GM18873 (cell line): Measurements from ENCODE around the gene GADL1.
A peak's percentile ranks its signal among the peaks of the same experiment; 100 is the strongest.

Experiments
- ATAC-seq: cut with Tn5 transposase; IDR thresholded peaks from one replicate; pipeline ENCODE4 v1.9.1; 2021; ENCODE audit warnings: mild to moderate bottlenecking, moderate library complexity, moderate number of reproducible peaks; ENCODE audit not compliant: unreplicated experiment, low FRiP score

Gene GADL1

GRCh38 chr3:30764891-30765290 is 129.6 kb downstream of the GADL1 start:
- no peak for ATAC-seq

DNA sequence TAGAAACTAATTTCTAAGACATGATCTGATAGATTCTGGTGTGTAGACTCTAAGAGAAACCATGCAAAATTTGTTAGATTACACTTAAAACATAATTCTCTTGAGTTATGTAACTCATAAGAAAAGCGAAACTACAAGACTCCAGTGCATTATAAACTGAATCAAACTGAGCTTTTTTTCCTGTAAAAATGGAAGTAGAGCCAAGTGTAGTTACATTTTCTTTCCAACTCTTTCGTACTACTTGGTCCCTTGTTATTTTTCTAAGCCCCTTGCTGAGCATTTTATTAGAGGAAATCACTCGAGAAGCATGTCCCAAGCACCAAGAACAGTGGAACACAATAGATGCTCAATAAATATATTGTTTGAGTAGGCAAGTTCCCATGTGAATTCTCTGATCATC is 130.2 kb downstream of the GADL1 start:
- ATAC-seq = no peak

GRCh38 chr3:30761374-30761773 is 133.1 kb downstream of the GADL1 start:
- ATAC-seq = no peak

- no peak for ATAC-seq
Observed at GRCh38 chr3:30760737-30761136, 133.7 kb downstream of the GADL1 start.

GRCh38 chr3:30760040-30760695 is 134.3 kb downstream of the GADL1 start:
- no peak for ATAC-seq

DNA sequence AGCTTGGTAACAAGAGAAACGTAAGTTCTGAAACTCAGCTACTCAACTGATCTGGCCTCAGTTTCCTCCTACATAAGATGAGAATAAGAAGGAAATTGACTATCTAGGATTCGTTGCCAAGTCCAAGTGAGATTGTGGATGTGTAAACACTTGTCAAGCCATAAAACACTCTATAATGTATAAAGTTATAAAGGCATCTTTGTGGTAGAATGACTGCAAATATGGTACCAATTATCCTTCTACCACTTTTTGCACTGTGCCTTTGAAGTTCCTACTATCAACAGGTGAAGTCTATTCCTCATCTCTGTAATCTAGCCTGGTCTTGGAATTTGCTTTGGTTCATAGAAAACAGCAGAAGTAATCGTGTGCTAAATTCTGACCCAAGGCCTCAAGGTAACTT is 138.2 kb downstream of the GADL1 start:
- ATAC-seq = no peak

DNA sequence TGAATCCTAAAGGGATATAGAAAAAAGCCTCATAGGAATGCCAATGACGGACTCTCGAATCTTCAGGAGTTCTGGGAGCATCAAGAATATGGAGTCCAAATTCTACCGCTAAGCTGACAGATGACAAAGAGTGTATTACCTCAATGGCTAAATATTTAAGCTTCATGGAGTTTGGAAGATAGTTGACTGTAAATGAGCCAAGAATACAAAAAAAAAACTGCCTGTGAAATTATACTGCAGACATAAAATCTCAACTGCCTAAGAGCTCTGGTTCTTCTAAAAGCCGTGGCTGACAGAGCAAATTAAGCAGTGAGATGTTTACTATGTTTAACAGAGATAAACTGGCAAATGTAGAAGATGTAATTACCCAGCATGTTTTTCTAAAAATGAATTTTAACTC is 140.0 kb downstream of the GADL1 start:
- no peak for ATAC-seq

GRCh38 chr3:30753766-30754165 is 140.7 kb downstream of the GADL1 start:
- no peak for ATAC-seq

- no peak for ATAC-seq
Observed at GRCh38 chr3:30752970-30753369, 141.5 kb downstream of the GADL1 start.

DNA sequence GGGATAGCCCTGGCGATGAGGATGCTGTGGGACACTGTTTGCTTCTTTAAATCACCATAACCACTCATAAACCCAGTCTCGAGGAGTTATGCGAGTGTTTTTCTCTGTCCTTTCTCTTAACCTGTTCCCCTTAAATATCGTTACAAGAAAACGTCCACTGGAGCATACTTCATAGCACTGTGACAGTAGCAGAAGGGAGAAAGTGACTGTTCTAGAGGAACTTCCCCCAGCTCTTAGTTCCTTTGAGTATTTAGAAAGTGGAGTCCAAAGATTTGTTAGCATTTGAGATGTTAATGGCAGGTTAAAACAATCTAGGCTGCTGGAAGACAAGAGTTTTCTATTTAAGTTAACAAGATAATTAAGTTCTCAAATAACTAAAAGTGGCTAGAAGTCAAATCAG is 142.0 kb downstream of the GADL1 start:
- no peak for ATAC-seq

DNA sequence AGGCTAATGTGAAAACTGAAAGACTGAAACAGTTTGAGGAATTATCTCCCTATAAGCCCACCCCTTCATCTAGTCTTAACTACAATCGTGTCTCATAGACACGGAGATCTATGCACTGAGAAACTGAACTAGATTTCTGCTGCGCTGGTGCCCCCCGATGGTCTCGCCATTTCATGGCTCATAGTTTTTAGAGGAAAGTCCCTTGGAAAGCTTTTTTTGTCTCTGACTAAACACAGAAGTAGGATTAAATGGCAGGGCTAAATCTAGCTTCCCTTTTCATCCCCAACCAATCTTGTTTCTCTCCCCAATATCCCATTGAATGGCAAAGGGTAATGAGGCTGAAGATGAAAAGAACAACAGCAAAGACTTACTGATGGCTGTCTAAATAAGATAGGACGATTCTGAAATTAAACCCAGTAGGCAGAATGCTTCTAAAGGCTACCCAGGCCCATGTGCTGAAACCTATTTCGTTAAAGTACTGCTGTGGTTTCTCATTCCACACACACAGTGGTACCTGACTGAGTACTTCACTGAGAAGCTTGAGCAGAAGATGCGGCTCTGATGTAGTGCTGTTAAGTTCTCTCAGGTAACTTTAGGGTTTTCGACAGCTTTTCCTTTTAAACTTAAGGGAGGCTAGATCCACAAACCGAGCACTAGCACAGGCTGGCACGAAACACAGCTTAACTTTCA is 142.7 kb downstream of the GADL1 start:
- peak; percentile 75 for ATAC-seq

DNA sequence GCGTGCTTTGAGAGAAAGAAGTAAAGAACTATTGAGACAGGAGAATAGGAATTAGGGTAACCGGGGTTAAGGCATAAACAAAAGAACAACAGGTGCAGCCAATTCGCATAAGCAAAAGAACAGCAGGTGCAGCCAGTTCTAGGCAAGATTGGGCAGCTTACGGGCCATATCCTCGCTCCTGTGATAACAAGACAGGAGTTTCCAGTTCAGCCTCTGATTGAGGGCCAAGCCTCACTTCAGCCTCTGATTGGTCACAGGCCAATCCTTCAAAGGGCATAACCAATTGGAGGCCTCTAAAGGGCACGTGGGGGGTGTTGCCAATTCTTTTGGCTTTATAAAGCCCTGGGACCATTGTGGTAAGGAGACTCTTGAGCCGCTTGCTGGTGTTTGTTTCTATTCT is 143.5 kb downstream of the GADL1 start:
- no peak for ATAC-seq

DNA sequence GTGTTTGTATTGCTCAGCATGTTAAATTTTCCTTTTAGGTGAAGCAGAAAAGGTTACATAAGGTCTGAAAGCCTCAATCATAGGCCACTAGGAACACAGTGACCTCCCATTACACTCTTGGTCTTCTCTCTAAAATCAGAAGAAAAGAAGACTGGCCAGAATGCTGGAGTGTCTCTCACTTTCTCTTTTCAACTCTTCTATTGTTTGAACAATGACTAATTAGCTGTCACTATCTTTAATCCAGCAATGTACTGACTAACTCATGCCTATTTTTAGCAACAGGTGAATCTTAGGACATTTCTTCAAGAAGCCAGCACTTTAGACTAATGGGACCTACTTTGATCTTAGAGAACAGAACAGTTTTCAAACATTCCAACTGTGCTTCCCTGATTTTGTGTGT is 145.2 kb downstream of the GADL1 start:
- ATAC-seq = no peak

DNA sequence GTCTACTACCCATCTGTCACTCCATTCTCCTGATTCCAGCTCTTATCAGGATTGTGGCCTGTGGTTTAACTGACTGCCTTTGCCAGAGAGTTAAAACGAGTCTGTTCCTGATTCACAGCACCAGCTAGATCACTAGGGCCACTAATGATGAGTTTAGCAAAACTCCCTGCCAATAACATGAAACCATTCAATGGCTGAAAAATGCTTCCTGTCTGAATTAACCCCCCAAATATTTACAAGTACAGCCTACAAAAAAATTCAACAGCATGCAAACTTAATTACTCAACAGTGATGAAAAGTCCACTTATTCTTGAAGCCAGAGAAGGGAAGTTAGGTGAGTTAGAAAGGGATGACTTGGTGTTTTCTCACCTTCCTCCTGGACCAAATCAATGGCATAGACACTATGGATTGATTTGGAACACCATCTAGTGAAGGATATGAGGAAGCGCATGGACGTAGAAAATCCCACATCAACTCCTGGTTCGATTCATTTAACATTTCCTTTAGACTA is 146.6 kb downstream of the GADL1 start:
- no peak for ATAC-seq

- no peak for ATAC-seq
Observed at GRCh38 chr3:30743641-30744317, 150.7 kb downstream of the GADL1 start.

DNA sequence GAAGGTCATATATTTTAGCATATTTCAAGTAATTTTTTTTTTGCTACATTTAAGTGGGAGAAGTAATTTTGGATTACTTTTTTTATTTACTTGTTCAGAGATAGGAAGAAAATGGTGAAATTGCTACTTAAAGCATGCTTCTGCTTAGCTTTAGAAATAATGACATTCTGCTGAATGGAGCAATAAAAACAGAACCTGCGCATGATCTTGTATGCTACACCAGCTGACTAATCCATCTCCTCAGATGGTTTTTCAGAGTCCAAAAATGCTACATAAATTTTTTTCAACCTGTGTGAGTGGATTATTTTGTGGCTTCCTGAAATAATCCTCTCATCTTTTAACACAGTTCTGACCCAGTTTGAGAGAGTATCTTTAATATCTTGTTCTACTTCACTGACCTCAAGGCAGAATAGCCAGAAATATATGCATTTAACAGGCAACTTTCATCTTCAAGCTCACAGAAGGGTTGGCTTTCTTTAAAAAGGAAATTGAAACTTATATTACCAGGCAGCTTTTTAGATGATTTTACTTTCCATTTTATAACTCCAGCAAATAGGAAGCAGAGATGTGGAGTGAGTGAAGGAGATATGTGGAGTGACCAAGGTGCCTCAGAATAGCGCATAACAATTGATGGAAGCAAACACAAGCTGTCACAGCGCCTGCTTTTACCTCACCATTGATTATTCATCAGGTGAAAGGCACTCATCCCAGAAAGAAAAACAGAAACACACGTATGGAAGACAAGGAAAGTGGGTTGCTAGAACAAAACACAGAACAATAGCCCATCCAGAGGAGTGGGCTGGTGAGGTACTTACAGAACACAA is 151.5 kb downstream of the GADL1 start:
- no peak for ATAC-seq

DNA sequence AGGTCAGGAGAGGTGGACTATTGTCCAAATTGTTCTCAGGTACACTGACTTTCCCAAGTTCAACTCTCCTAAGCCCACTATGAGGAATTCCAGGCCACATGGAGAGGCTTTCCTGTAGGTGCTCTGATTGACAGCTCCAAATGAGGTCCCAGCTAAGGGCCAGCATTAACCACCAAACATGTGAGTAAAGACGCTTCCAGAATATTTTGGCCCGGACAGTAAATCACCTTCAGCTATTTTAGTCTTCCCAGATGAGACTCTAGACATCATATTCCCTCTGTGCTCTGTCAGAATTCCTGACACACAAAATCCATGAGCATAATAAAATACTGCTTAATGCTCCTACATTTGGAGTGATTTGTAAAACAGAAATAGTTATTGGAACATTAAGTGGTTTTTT is 152.6 kb downstream of the GADL1 start:
- no peak for ATAC-seq

DNA sequence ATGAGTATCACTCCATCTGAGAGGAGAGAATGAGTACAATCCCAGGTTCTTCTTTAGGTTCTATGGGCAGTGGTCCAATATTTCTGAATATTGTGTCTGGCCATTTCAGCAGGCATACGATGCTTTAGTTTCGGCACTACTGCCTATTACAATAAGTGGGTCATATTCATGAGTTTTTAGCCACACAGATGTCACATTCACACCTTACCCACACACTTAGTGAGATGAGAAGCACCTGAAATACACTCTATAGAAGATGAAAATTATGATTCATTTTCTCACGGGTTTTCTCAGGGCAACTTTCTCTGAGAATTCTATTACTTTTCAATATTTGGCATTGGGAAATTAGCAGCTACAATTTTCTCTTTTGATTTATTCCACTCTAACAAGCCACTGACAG is 155.9 kb downstream of the GADL1 start:
- ATAC-seq = no peak

GRCh38 chr3:30737743-30738499 is 156.5 kb downstream of the GADL1 start:
- ATAC-seq = no peak

GRCh38 chr3:30733696-30734095 is 160.8 kb downstream of the GADL1 start:
- no peak for ATAC-seq
